MCF 10A (cell line): ENCODE measurements around the gene ZNF724. TPM values are rescaled to one million over a fixed set of nuclear protein-coding genes. Genes with fewer than 3 reads are reported as not detected.

ENCODE experiments used
- BruUV-seq: library from RNA; stranded (reverse); fragments of 400-500 nt; replicated peaks from 2 replicates; lab custom pipeline; 2021; lab: Mats Ljungman, UMichigan
- CTCF ChIA-PET: fragments of 300-600 bp; sonication (Branson Sonifier 250); formaldehyde crosslinking; extraction: SDS; loops from one replicate; lab custom pipeline; 2021; ENCODE audit warnings: antibody characterized with exemption, inconsistent platforms; lab: Yijun Ruan, JAX
- POLR2A ChIA-PET: fragments of 300-600, 350-650 bp; sonication (Branson Sonifier 250); formaldehyde crosslinking; extraction: SDS; loops from one replicate; lab custom pipeline; 2020; ENCODE audit warnings: antibody characterized with exemption, inconsistent platforms; lab: Yijun Ruan, JAX
- DNase-seq: peaks from one replicate; pipeline ENCODE4 v3.0.0-alpha.2; 2018; ENCODE audit not compliant: unreplicated experiment
- H3K27ac Mint-ChIP-seq: one replicate; pipeline ENCODE4 v1.8.0; 2022; ENCODE audit warnings: mild to moderate bottlenecking, low read depth, mixed read lengths; ENCODE audit not compliant: unreplicated experiment
- H3K27me3 Mint-ChIP-seq: one replicate; pipeline ENCODE4 v1.8.0; 2022; ENCODE audit warnings: mixed read lengths; ENCODE audit not compliant: insufficient read depth, unreplicated experiment
- H3K36me3 Mint-ChIP-seq: one replicate; pipeline ENCODE4 v1.8.0; 2022; ENCODE audit warnings: mild to moderate bottlenecking, moderate library complexity, mixed read lengths; ENCODE audit not compliant: insufficient read depth, unreplicated experiment
- H3K4me1 Mint-ChIP-seq: one replicate; pipeline ENCODE4 v1.8.0; 2022; ENCODE audit warnings: mixed read lengths; ENCODE audit not compliant: insufficient read depth, unreplicated experiment
- H3K4me3 Mint-ChIP-seq: one replicate; pipeline ENCODE4 v1.8.0; 2022; ENCODE audit warnings: mild to moderate bottlenecking, moderate library complexity, mixed read lengths; ENCODE audit not compliant: unreplicated experiment
- H3K9me3 Mint-ChIP-seq: one replicate; pipeline ENCODE4 v1.8.0; 2022; ENCODE audit warnings: mixed read lengths; ENCODE audit not compliant: unreplicated experiment
- intact Hi-C: fragments of 100-400 bp; cut with micrococcal nuclease; formaldehyde crosslinking; loops from 2 replicates; pipeline ENCODE4 v1.14.1; 2022
- total RNA-seq: library from RNA; stranded (reverse); gene quantifications from 2 replicates; pipeline ENCODE4 v1.2.3, GENCODE V29; 2022
- TF ChIP-seq, protein P1 (sequence below): fragments of 200-600 bp; IDR thresholded peaks from one replicate; pipeline ENCODE4 v1.8.0; 2022; ENCODE audit warnings: antibody characterized with exemption, mild to moderate bottlenecking; ENCODE audit not compliant: unreplicated experiment

ZNF724 gene
- total RNA-seq, 1 experiment from 2014 or later: 6.9 TPM

DNA sequence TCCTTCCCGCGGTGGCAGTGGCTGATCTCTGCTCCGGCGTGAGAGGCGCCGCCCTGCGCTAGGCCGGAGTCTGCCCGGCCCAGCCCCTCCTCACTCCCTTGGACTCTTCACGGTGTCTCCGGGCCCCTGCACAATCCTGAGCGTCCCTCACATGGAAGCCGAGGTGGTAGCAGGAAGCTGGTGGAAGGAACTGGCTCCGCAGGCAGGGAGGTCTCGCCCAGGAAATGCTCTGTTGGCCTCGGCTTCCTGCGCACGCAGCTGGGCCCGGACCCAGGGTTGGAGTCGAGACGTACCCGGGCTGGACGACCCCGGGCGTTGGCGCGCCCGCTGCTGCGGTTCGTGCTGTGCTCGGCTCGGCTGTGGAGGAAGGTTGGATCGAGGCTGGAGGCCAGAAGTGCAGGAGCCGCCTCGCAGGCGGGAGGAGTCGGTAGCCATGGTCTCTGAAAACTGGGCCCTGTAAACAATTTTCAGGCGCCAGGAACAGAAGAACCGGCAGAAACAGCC, 46.3 kb downstream of the ZNF724 start:
- BruUV-seq: no TSS peak
- H3K4me1 Mint-ChIP-seq: no peaks in the 10 kb centered on the region
- TF ChIP-seq, protein P1, sequence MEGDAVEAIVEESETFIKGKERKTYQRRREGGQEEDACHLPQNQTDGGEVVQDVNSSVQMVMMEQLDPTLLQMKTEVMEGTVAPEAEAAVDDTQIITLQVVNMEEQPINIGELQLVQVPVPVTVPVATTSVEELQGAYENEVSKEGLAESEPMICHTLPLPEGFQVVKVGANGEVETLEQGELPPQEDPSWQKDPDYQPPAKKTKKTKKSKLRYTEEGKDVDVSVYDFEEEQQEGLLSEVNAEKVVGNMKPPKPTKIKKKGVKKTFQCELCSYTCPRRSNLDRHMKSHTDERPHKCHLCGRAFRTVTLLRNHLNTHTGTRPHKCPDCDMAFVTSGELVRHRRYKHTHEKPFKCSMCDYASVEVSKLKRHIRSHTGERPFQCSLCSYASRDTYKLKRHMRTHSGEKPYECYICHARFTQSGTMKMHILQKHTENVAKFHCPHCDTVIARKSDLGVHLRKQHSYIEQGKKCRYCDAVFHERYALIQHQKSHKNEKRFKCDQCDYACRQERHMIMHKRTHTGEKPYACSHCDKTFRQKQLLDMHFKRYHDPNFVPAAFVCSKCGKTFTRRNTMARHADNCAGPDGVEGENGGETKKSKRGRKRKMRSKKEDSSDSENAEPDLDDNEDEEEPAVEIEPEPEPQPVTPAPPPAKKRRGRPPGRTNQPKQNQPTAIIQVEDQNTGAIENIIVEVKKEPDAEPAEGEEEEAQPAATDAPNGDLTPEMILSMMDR: no peak
- no peak for DNase-seq
- no peaks in the 10 kb centered on the region for H3K36me3 Mint-ChIP-seq
- H3K27me3 Mint-ChIP-seq: no peaks in the 10 kb centered on the region
- intact Hi-C loops: no loop called here
- H3K27ac Mint-ChIP-seq: no peak overlapping the region
- H3K4me3 Mint-ChIP-seq: no peak overlapping the region
- H3K9me3 Mint-ChIP-seq: no peaks in the 10 kb centered on the region
- POLR2A ChIA-PET: no interaction called here
- CTCF ChIA-PET: no interaction called here

DNA sequence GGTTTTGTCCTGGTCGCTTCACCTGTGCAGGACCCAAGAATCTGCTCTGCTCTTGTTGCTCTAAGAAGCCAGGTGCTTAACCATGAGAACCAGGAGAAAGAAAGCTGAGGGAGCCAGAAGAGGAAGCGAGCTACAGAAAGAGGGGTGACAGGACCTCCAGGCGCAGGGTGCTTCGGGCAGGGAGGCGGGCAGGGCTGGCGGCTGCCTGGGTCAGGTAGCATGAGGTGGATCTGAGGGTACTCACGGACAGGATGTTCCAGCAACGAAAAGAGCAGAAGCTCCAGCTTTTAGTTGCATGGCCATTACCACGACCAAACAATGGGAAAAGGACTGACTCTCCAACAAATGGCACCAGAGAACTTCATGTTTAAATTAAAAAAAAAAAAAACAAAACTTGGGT, 59.9 kb downstream of the ZNF724 start:
- H3K27me3 Mint-ChIP-seq: no peaks in the 10 kb centered on the region
- DNase-seq: no peak
- no peaks in the 10 kb centered on the region for H3K36me3 Mint-ChIP-seq
- CTCF ChIA-PET: no interaction called here
- POLR2A ChIA-PET: no interaction called here
- TF ChIP-seq, protein P1: no peak
- peaks cover 25% of the 10 kb centered on the region for H3K9me3 Mint-ChIP-seq
- no peak overlapping the region for H3K27ac Mint-ChIP-seq
- BruUV-seq: no TSS peak
- no peaks in the 10 kb centered on the region for H3K4me1 Mint-ChIP-seq
- no peak overlapping the region for H3K4me3 Mint-ChIP-seq
- intact Hi-C loops: no loop called here

DNA sequence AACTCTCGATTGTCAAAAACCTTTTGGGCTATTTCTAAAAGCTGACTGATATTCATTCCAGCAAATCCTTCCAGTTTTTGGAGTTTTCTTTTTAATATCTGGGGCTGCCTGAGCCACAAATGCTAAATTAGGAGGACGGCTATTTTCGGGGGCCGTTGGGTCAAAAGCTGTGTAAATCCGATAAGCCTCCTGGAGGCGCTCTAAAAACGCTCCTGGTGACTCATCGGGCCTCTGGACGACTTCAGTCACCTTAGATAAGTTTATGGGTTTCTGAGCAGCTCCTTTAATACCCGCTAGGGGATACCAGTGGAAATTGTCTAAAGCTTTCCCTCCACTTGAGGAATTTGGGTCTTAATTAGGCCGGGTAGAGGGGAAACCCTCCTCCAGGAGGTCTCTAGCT, 66.9 kb downstream of the ZNF724 start:
- no TSS peak for BruUV-seq
- TF ChIP-seq, protein P1: no peak
- CTCF ChIA-PET: no interaction called here
- Mint-ChIP-seq H3K27ac (no peak overlapping the region), H3K4me3 (no peak overlapping the region), H3K27me3 (no peaks in the 10 kb centered on the region), H3K36me3 (no peaks in the 10 kb centered on the region), H3K9me3 (peaks cover 56% of the 10 kb centered on the region), H3K4me1 (no peaks in the 10 kb centered on the region)
- no peak for DNase-seq
- POLR2A ChIA-PET: no interaction called here
- intact Hi-C loops: no loop called here

Other genes starting within 250 kb of the ZNF724 start
- not detected in 2 replicates for gene ZNF728, start 247.2 kb downstream of the ZNF724 start, total RNA-seq
- gene ZNF730, start 133.4 kb downstream of the ZNF724 start, total RNA-seq: not detected in 2 replicates
- 15.8 and 23.4 TPM in 2 replicates for gene ZNF91, start 145.1 kb upstream of the ZNF724 start, total RNA-seq